Activated CD4-positive, alpha-beta T cell treated with anti-CD3 and anti-CD28 coated beads for 36 hours (primary cell): ENCODE data around the gene PDE8B. TPM values are rescaled to one million over a fixed set of nuclear protein-coding genes. Genes with fewer than 3 reads are reported as not detected.

Experiments
- ATAC-seq: fragments of 200-7000 bp; cut with Tn5 transposase; one replicate; pipeline ENCODE4 v1.10.0; 2021; ENCODE audit warnings: mild to moderate bottlenecking, moderate library complexity
- CTCF ChIA-PET: fragments of 350-600 bp; sonication (Branson Sonifier 250); formaldehyde crosslinking; loops from one replicate; lab custom pipeline; 2021; ENCODE audit warnings: antibody characterized with exemption; lab: Charles Lee
- POLR2A ChIA-PET: fragments of 350-600 bp; sonication (Branson Sonifier 250); formaldehyde crosslinking; loops from one replicate; lab custom pipeline; 2021; ENCODE audit warnings: antibody characterized with exemption, inconsistent platforms; lab: Charles Lee
- DNase-seq: peaks from one replicate; pipeline ENCODE4 v3.0.0-alpha.2; 2020
- H3K27ac Mint-ChIP-seq: one replicate; pipeline ENCODE4 v1.8.0; 2021; ENCODE audit warnings: mixed read lengths
- H3K27me3 Mint-ChIP-seq: one replicate; pipeline ENCODE4 v1.8.0; 2021; ENCODE audit warnings: mixed read lengths
- H3K36me3 Mint-ChIP-seq: one replicate; pipeline ENCODE4 v1.8.0; 2021; ENCODE audit warnings: low read depth, mixed read lengths
- H3K4me1 Mint-ChIP-seq: one replicate; pipeline ENCODE4 v1.8.0; 2021; ENCODE audit warnings: mixed read lengths
- H3K4me3 Mint-ChIP-seq: one replicate; pipeline ENCODE4 v1.8.0; 2021; ENCODE audit warnings: mild to moderate bottlenecking, moderate library complexity, mixed read lengths
- H3K9me3 Mint-ChIP-seq: one replicate; pipeline ENCODE4 v1.8.0; 2021; ENCODE audit warnings: low read depth, mixed read lengths
- intact Hi-C, 2 experiments: fragments of 100-400 bp; cut with DNase I in 1 of 2; cut with micrococcal nuclease in 1 of 2; formaldehyde crosslinking; loops; one replicate each; pipeline versions ENCODE4 v1.14.2 to v1.15.1; 2022 to 2024; cut with DNase I, micrococcal nuclease
- total RNA-seq, 2 experiments: library from RNA; stranded (reverse); gene quantifications; one replicate each; pipeline ENCODE4 v1.2.3, GENCODE V29; 2021

PDE8B gene
- total RNA-seq, 2 experiments from 2014 or later = not detected

- intact Hi-C loops = no loop called here
- H3K27ac Mint-ChIP-seq = no peak overlapping the region
- no peak for ATAC-seq
- no peaks in the 10 kb centered on the region for H3K27me3 Mint-ChIP-seq
- H3K36me3 Mint-ChIP-seq = peaks cover 2% of the 10 kb centered on the region
- CTCF ChIA-PET = interaction anchor here (1.0 kb wide), 2 partner anchors 9 to 122 kb away, joined by 3 read pairs; no protein-coding TSS in a partner anchor
- peaks cover 11% of the 10 kb centered on the region for H3K4me1 Mint-ChIP-seq
- H3K4me3 Mint-ChIP-seq = no peak overlapping the region
- POLR2A ChIA-PET = interaction anchor here (0.5 kb wide), 1 partner anchor 75 kb away, joined by 3 read pairs; no protein-coding TSS in a partner anchor
- no peak for DNase-seq
- no peaks in the 10 kb centered on the region for H3K9me3 Mint-ChIP-seq
Observed at GRCh38 chr5:77427998-77428397, 217.5 kb downstream of the PDE8B start.

GRCh38 chr5:77428526-77428925 is 218.0 kb downstream of the PDE8B start:
- H3K4me1 Mint-ChIP-seq = peaks cover 11% of the 10 kb centered on the region
- no peak for ATAC-seq
- intact Hi-C loops = no loop called here
- no peak overlapping the region for H3K4me3 Mint-ChIP-seq
- peaks cover 2% of the 10 kb centered on the region for H3K36me3 Mint-ChIP-seq
- DNase-seq = no peak
- CTCF ChIA-PET = interaction anchor here (1.0 kb wide), 2 partner anchors 9 to 123 kb away, joined by 3 read pairs; no protein-coding TSS in a partner anchor
- H3K27me3 Mint-ChIP-seq = no peaks in the 10 kb centered on the region
- no peaks in the 10 kb centered on the region for H3K9me3 Mint-ChIP-seq
- H3K27ac Mint-ChIP-seq = no peak overlapping the region
- POLR2A ChIA-PET = interaction anchor here (0.7 kb wide), 1 partner anchor 201 kb away, joined by 3 read pairs; no protein-coding TSS in a partner anchor

- POLR2A ChIA-PET = no interaction called here
- no peak for DNase-seq
- intact Hi-C loops = no loop called here
- Mint-ChIP-seq H3K27me3 (no peaks in the 10 kb centered on the region), H3K27ac (no peak overlapping the region), H3K9me3 (no peaks in the 10 kb centered on the region), H3K4me3 (no peak overlapping the region), H3K36me3 (peaks cover 7% of the 10 kb centered on the region), H3K4me1 (peaks cover 7% of the 10 kb centered on the region)
- ATAC-seq = no peak
- CTCF ChIA-PET = no interaction called here
Observed at GRCh38 chr5:77430726-77431125, 220.2 kb downstream of the PDE8B start.

GRCh38 chr5:77431286-77431685 is 220.8 kb downstream of the PDE8B start:
- no peak for ATAC-seq
- ChIA-PET CTCF (interaction anchor here (0.6 kb wide), 1 partner anchor 733 kb away, joined by 3 read pairs; no protein-coding TSS in a partner anchor), POLR2A (no interaction called here)
- H3K4me3 Mint-ChIP-seq = no peak overlapping the region
- DNase-seq = no peak
- intact Hi-C loops = no loop called here
- no peaks in the 10 kb centered on the region for H3K27me3 Mint-ChIP-seq
- peaks cover 8% of the 10 kb centered on the region for H3K36me3 Mint-ChIP-seq
- no peak overlapping the region for H3K27ac Mint-ChIP-seq
- H3K4me1 Mint-ChIP-seq = peaks cover 7% of the 10 kb centered on the region
- H3K9me3 Mint-ChIP-seq = no peaks in the 10 kb centered on the region

GRCh38 chr5:77431719-77432118 is 221.2 kb downstream of the PDE8B start:
- Mint-ChIP-seq H3K4me3 (no peak overlapping the region), H3K36me3 (peaks cover 8% of the 10 kb centered on the region), H3K9me3 (no peaks in the 10 kb centered on the region), H3K27ac (no peak overlapping the region), H3K4me1 (peaks cover 7% of the 10 kb centered on the region), H3K27me3 (no peaks in the 10 kb centered on the region)
- DNase-seq (no peak), ATAC-seq (no peak)
- intact Hi-C loops = no loop called here
- ChIA-PET CTCF (interaction anchor here (0.6 kb wide), 1 partner anchor 733 kb away, joined by 3 read pairs; no protein-coding TSS in a partner anchor), POLR2A (interaction anchor here (0.6 kb wide), 1 partner anchor 1526 kb away, joined by 4 read pairs; no protein-coding TSS in a partner anchor)

- ATAC-seq (no peak), DNase-seq (no peak)
- Mint-ChIP-seq H3K27ac (no peak overlapping the region), H3K9me3 (no peaks in the 10 kb centered on the region), H3K4me3 (no peak overlapping the region), H3K27me3 (no peaks in the 10 kb centered on the region), H3K36me3 (peaks cover 6% of the 10 kb centered on the region), H3K4me1 (no peaks in the 10 kb centered on the region)
- intact Hi-C loops = loop anchor here (1.0 to 2.0 kb wide), 2 partner anchors 292 to 293 kb away; no protein-coding TSS in a partner anchor
- ChIA-PET CTCF (interaction anchor here (0.7 to 1.9 kb wide), 7 partner anchors 9 to 292 kb away, joined by 3 to 8 read pairs (median 3); no protein-coding TSS in a partner anchor), POLR2A (interaction anchor here (0.6 kb wide), 1 partner anchor 103 kb away, joined by 5 read pairs; no protein-coding TSS in a partner anchor)
Observed at GRCh38 chr5:77437194-77437593, 226.7 kb downstream of the PDE8B start.

GRCh38 chr5:77438071-77438470 is 227.6 kb downstream of the PDE8B start:
- Mint-ChIP-seq H3K9me3 (no peaks in the 10 kb centered on the region), H3K4me3 (no peak overlapping the region), H3K36me3 (peaks cover 6% of the 10 kb centered on the region), H3K27ac (no peak overlapping the region), H3K4me1 (no peaks in the 10 kb centered on the region), H3K27me3 (no peaks in the 10 kb centered on the region)
- ATAC-seq (no peak), DNase-seq (no peak)
- intact Hi-C loops = no loop called here
- CTCF ChIA-PET = interaction anchor here (1.3 to 1.7 kb wide), 2 partner anchors 10 to 293 kb away, joined by 3 to 8 read pairs; no protein-coding TSS in a partner anchor
- POLR2A ChIA-PET = no interaction called here

GRCh38 chr5:77443670-77444069 is 233.2 kb downstream of the PDE8B start:
- H3K27me3 Mint-ChIP-seq = no peaks in the 10 kb centered on the region
- ATAC-seq (no peak), DNase-seq (no peak)
- intact Hi-C loops = no loop called here
- H3K4me3 Mint-ChIP-seq = no peak overlapping the region
- H3K9me3 Mint-ChIP-seq = no peaks in the 10 kb centered on the region
- peaks cover 31% of the 10 kb centered on the region for H3K36me3 Mint-ChIP-seq
- POLR2A ChIA-PET = no interaction called here
- H3K27ac Mint-ChIP-seq = no peak overlapping the region
- CTCF ChIA-PET = no interaction called here
- no peaks in the 10 kb centered on the region for H3K4me1 Mint-ChIP-seq

GRCh38 chr5:77444356-77444755 is 233.9 kb downstream of the PDE8B start:
- intact Hi-C loops = no loop called here
- POLR2A ChIA-PET = no interaction called here
- DNase-seq (no peak), ATAC-seq (no peak)
- no peaks in the 10 kb centered on the region for H3K27me3 Mint-ChIP-seq
- H3K36me3 Mint-ChIP-seq = peaks cover 38% of the 10 kb centered on the region
- H3K4me3 Mint-ChIP-seq = no peak overlapping the region
- no peaks in the 10 kb centered on the region for H3K9me3 Mint-ChIP-seq
- H3K4me1 Mint-ChIP-seq = no peaks in the 10 kb centered on the region
- CTCF ChIA-PET = no interaction called here
- no peak overlapping the region for H3K27ac Mint-ChIP-seq

GRCh38 chr5:77448831-77449230 is 238.4 kb downstream of the PDE8B start:
- H3K9me3 Mint-ChIP-seq = no peaks in the 10 kb centered on the region
- DNase-seq (no peak), ATAC-seq (no peak)
- H3K4me3 Mint-ChIP-seq = no peak overlapping the region
- peaks cover 46% of the 10 kb centered on the region for H3K36me3 Mint-ChIP-seq
- no peaks in the 10 kb centered on the region for H3K4me1 Mint-ChIP-seq
- ChIA-PET POLR2A (no interaction called here), CTCF (interaction anchor here (2.5 kb wide), 1 partner anchor 12 kb away, joined by 7 read pairs; no protein-coding TSS in a partner anchor)
- H3K27ac Mint-ChIP-seq = no peak overlapping the region
- intact Hi-C loops = no loop called here
- no peaks in the 10 kb centered on the region for H3K27me3 Mint-ChIP-seq

GRCh38 chr5:77449277-77449676 is 238.8 kb downstream of the PDE8B start:
- ATAC-seq (no peak), DNase-seq (no peak)
- H3K36me3 Mint-ChIP-seq = peaks cover 45% of the 10 kb centered on the region
- intact Hi-C loops = no loop called here
- no peaks in the 10 kb centered on the region for H3K4me1 Mint-ChIP-seq
- no peaks in the 10 kb centered on the region for H3K9me3 Mint-ChIP-seq
- H3K27ac Mint-ChIP-seq = no peak overlapping the region
- ChIA-PET CTCF (interaction anchor here (2.5 kb wide), 1 partner anchor 12 kb away, joined by 7 read pairs; no protein-coding TSS in a partner anchor), POLR2A (no interaction called here)
- H3K27me3 Mint-ChIP-seq = no peaks in the 10 kb centered on the region
- H3K4me3 Mint-ChIP-seq = no peak overlapping the region

- ATAC-seq (no peak), DNase-seq (no peak)
- intact Hi-C loops = no loop called here
- Mint-ChIP-seq H3K27ac (no peak overlapping the region), H3K36me3 (peaks cover 42% of the 10 kb centered on the region), H3K4me1 (no peaks in the 10 kb centered on the region), H3K9me3 (no peaks in the 10 kb centered on the region), H3K4me3 (no peak overlapping the region), H3K27me3 (no peaks in the 10 kb centered on the region)
- POLR2A ChIA-PET = no interaction called here
- CTCF ChIA-PET = interaction anchor here (2.5 kb wide), 1 partner anchor 13 kb away, joined by 7 read pairs; no protein-coding TSS in a partner anchor
Observed at GRCh38 chr5:77449981-77450380, 239.5 kb downstream of the PDE8B start.
